ENCODE data around the gene EIF4G3.

DNA sequence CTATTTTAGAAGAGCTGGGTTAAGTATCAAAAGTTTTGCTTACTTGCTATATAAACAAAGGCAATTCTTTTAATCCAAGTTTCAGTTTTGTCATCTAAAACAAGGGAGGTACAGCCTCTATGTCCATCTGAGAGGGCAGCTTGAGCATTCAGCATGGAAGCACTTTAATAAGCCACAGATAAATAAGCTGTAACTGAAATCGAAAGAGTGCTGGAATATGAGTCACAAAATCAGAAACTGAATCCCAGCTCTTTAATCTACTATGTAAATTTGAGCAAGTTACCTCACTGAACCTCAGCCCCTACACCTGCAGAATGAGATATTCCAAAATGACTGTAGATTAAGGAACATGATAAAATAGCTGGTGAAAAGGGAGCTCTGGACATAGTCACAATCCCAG lies 309.6 kb downstream of the EIF4G3 start:
- TF ChIP-seq, protein P1, sequence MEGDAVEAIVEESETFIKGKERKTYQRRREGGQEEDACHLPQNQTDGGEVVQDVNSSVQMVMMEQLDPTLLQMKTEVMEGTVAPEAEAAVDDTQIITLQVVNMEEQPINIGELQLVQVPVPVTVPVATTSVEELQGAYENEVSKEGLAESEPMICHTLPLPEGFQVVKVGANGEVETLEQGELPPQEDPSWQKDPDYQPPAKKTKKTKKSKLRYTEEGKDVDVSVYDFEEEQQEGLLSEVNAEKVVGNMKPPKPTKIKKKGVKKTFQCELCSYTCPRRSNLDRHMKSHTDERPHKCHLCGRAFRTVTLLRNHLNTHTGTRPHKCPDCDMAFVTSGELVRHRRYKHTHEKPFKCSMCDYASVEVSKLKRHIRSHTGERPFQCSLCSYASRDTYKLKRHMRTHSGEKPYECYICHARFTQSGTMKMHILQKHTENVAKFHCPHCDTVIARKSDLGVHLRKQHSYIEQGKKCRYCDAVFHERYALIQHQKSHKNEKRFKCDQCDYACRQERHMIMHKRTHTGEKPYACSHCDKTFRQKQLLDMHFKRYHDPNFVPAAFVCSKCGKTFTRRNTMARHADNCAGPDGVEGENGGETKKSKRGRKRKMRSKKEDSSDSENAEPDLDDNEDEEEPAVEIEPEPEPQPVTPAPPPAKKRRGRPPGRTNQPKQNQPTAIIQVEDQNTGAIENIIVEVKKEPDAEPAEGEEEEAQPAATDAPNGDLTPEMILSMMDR (IDR thresholded peaks at IDR 0.05): no peak
- TF ChIP-seq EP300 (IDR thresholded peaks at IDR 0.05; ENCODE audit: low read depth): no peak
- TF ChIP-seq POLR2A (IDR thresholded peaks at IDR 0.05): no peak
- no peak for TF ChIP-seq POLR2AphosphoS5 (IDR thresholded peaks at IDR 0.05)

Measured in transverse colon (tissue), 4 donors.